ENCODE measurements around the gene ESR2.
"Not testable (repeated sequence)": the region's sequence is repeated elsewhere in the genome, so short reads cannot be mapped to it uniquely, and the experiment has no call there.

The ESR2 gene

GRCh38 chr14:64091217-64091616 lies 203.0 kb downstream of the ESR2 start:
- DNase-seq (ENCODE audit: low read depth in 2 of 2) = no peak

DNA sequence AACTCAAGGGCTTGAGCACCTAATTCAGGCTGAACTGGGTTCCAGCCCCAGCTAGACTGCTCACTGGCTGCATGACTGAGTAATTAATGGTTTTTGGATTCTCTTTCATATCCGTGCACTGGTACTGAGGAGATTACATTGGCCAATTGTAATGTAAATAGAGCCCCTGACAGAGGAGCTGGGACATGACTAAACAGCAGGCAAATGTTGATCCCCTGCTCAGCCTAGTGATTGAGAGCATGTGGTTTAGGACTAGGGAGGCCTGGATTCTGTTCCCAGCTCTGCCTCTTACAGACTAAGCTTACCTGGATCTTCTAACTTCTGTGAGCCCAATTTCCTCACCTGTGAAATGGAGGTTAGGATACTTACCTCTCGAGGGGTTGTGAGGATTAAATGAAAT lies 204.3 kb downstream of the ESR2 start:
- no peak for DNase-seq (ENCODE audit: low read depth in 2 of 2)

- no peak for DNase-seq (ENCODE audit: low read depth in 2 of 2)
These were observed 205.6 kb downstream of the ESR2 start for GRCh38 chr14:64088647-64088964.

DNA sequence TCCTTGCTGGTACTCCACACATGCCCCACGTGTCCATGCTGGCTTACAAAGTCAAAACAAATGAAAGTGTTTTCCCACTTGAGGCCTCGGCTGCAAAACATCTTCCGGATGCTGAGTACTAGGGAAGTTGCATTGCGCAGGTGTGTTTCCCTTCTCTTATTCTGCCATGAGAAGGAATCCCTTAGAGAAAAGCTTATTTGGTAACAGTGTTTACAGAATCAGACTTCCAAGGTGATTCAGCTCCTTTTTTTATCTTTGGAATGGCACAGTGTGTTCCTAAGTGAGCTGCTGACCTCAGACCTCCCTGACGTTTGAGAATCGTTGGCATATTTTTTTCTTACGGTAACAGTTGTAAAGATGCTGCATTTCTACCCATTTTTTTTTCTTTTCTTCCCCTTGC lies 211.3 kb downstream of the ESR2 start:
- no peak for DNase-seq (ENCODE audit: low read depth in 2 of 2)

- no peak for DNase-seq (ENCODE audit: low read depth in 2 of 2)
These were observed 212.9 kb downstream of the ESR2 start for GRCh38 chr14:64081174-64081746.

DNA sequence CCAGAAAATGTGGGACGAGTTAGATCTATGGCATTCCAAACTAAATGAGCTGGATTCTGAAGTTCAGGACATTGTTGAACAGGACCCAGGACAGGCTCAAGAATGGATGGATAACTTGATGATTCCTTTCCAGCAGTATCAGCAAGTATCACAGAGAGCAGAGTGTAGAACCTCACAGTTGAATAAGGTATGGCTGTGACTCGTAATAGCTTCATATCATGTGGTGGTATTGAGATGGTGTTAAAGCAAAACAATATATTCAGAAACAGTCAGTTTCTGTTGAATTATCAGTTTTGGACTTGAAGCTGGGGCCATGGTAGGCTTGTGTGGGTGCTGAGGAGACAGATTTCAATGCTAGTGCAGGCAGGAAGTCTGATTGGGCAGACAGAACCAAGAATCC lies 213.7 kb downstream of the ESR2 start:
- no peak for DNase-seq (ENCODE audit: low read depth in 2 of 2)

DNA sequence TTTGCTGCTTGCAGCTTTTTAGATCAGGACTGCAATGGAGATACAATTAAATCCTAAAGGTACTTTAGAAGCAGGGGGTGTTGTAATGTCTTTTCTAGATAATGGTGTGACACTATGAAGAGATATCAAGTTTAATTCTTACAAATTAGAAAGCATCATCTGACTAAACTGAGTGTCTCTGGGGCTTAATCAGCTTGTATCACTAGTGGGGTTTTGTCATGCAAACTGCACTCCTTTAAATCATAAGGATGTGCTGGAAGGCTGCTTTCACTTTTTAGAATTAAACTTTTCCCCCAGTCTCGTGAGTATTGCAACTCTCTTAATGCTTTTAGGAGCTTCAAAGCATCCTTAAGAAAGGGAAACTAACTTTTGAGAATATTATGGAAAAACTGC lies 218.6 kb downstream of the ESR2 start:
- no peak for DNase-seq (ENCODE audit: low read depth in 2 of 2)

GRCh38 chr14:64074961-64075612 lies 219.1 kb downstream of the ESR2 start:
- no peak for DNase-seq (ENCODE audit: low read depth in 2 of 2)

DNA sequence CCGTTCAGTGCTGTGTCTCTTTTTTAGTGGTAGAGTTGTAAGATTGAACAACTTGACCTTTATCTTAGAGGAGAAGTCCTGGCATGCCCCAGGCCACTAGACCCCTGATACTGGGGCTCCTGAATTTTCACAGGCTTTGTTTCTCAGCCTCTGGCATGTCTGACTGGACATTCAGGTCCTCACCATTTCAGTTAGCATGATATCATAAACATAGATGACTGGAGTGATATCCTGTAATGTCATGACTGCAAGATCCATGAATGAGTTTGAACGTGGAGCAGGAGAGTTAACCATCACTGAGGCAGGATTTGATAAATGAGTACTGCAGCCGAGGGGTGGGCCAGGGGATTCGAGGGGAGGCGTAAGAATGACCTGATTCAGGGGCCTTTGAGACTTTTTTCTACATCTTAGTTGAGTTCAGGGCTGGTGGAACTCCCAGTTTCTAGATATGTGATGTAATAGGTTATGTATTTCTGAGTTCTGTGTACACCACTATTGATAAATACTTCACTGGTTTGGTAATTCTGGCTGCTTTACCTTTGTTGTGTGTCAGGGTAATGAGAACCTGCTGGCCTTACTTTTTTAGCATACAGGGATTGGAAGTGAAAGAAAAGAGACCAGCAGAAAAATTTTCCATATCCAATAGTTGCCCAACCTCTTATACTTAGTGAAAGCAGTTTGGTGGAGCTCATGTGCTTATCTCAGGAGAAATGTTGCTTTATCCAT lies 224.4 kb downstream of the ESR2 start:
- no peak for DNase-seq (ENCODE audit: low read depth in 2 of 2)

DNA sequence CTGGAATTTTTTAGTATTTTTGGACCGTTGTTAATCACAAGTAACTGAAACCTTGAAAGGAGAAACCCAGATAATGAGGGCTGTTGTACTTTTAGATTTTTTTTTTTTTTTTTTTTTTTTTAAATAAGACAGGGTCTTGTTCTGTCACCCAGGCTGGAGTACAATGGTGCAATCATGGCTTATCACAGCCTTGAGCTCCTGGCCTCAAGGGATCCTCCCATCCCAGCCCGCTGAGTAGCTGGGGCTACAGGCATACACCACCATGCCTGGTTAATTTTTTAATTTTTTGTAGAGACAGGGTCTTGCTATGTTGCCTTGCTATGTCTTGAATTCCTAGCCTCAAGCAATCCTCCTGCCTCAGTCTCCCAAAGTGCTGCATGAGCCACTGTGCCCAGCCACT lies 229.7 kb downstream of the ESR2 start:
- DNase-seq (ENCODE audit: low read depth in 2 of 2) = no peak

DNA sequence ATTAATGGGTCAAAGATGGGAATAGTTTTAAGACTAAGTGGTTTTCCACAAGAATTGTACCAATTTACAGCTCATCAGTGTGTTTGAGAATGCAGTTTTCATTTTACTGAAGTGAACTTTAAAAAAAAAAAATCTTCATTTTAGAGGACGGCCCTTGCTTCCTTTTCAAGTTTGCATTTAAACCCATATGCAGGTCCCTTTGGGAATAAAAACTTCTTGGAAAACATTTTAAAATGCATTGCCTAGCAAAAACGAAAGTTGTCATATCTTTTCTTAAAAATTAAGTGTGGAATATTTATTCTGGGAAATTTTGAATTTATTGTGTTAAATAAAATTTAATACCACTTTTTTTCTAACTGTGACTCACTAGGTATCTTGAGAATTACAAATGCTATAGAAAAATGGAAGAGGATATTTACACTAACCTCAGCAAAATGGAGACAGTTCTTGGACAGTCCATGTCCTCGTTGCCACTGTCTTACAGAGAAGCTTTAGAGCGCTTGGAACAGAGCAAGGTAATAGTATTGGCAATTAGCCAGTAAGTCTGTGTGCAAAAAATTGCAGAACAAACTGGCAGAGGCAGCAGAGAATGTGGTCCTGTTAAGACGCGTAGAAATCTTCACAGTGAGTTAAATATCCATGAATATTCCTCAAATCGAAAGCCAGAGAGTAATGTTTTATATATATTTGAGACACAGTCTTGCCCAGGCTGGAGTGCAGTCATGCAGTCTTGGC lies 231.6 kb downstream of the ESR2 start:
- no peak for DNase-seq (ENCODE audit: low read depth in 2 of 2)

- no peak for DNase-seq (ENCODE audit: low read depth in 2 of 2)
These were observed 232.5 kb downstream of the ESR2 start for GRCh38 chr14:64061706-64062105.

GRCh38 chr14:64061115-64061514 lies 233.1 kb downstream of the ESR2 start:
- no peak for DNase-seq (ENCODE audit: low read depth in 2 of 2)

GRCh38 chr14:64060648-64061096 lies 233.5 kb downstream of the ESR2 start:
- DNase-seq (ENCODE audit: low read depth in 2 of 2) = no peak

DNA sequence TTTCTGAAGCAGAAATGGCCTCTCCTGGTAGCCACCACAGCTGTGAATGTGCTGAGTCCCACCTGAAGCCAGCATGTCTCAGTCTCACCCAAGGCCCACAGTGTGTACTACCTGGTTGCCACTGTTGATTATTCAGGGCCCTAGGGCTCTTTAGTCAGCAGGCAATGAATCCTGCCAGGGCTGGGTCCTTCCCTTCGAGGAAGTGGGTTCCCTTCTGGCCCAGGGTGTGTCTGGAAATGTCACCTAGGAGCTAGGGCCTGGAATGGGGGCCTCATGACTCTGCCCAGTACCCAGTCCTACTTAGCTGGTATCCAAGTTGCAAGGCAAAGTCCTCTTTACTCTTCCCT lies 234.0 kb downstream of the ESR2 start:
- DNase-seq (ENCODE audit: low read depth in 2 of 2) = no peak

GRCh38 chr14:64059454-64060198 lies 234.5 kb downstream of the ESR2 start:
- no peak for DNase-seq (ENCODE audit: low read depth in 2 of 2)

- no peak for DNase-seq (ENCODE audit: low read depth in 2 of 2)
These were observed 240.2 kb downstream of the ESR2 start for GRCh38 chr14:64053694-64054669.

DNA sequence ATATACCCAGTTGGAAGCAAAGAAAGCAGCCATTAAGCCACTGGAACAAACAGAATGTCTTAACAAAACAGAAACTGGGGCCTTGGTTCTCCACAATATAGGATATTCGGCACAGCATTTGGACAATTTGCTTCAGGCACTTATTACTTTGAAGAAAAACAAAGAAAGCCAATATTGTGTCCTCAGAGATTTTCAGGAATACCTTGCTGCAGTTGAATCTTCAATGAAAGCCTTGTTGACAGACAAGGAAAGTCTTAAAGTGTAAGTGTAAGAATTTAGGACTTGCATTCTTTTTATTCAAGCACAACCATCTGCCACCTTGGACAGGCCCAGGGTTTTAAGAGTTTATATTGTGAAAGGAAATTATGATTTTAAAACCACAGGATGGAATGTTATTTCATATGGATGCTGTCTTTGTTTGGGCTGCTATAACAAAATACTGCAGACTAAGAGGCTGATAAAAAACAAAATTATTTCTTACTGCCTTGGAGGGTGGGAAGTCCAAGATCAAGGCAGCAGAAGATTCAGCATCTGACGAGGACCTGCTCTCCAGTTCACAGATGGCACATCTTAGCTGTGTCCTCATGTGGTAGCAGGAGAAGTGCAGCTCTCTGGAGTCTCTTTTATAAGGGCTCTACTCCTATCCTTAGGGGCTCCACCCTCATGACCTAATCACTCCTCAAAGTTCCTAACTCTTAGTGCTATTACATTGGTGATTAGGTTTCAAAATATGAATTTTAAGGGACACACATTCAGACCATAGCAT lies 244.4 kb downstream of the ESR2 start:
- DNase-seq (ENCODE audit: low read depth in 2 of 2) = no peak

- no peak for DNase-seq (ENCODE audit: low read depth in 2 of 2)
These were observed 249.1 kb downstream of the ESR2 start for GRCh38 chr14:64045091-64045490.

GRCh38 chr14:64043296-64043695 lies 250.9 kb downstream of the ESR2 start:
- DNase-seq (ENCODE audit: low read depth in 2 of 2) = not testable (repeated sequence)

Data from stimulated activated CD4-positive, alpha-beta T cell treated with anti-CD3 and anti-CD28 coated beads, Interleukin-15, amount 100 ng/mL, for 48 hours (primary cell).